Upper lobe of left lung (tissue), 4 donors: ENCODE results near the gene MEGF11.

Experiments
- EP300 ChIP-seq, 4 donors: sonication (generic); formaldehyde crosslinking; IDR thresholded peaks; one replicate each; pipeline ENCODE4 v1.5.1; 2017; ENCODE audit warnings: antibody characterized with exemption in 4 of 4, control low read depth in 2 of 4
- POLR2A ChIP-seq, 4 donors: fragments of 450-650 bp; IDR thresholded peaks; one replicate each; pipeline ENCODE4 v1.5.1; 2016 to 2017; ENCODE audit warnings: antibody characterized with exemption in 4 of 4, mild to moderate bottlenecking in 2 of 4
- POLR2AphosphoS5 ChIP-seq, 2 donors: sonication (generic); formaldehyde crosslinking; IDR thresholded peaks; one replicate each; pipeline ENCODE4 v1.5.1; 2017; ENCODE audit warnings: antibody characterized with exemption in 2 of 2
- TF ChIP-seq, protein P1 (sequence below), 6 experiments: fragments of 450-650 bp in 4 of 6; fragments of 200-600 bp in 2 of 6; sonication (generic) in 2 of 6; IDR thresholded peaks; one replicate each; pipeline ENCODE4 v1.5.1; 2016 to 2019; ENCODE audit warnings: antibody characterized with exemption in 6 of 6

GRCh38 chr15:66107070-66107469 is 146.5 kb downstream of the MEGF11 start:
- TF ChIP-seq POLR2A (IDR thresholded peaks at IDR 0.05) (no peak), EP300 (IDR thresholded peaks at IDR 0.05) (no peak), POLR2AphosphoS5 (IDR thresholded peaks at IDR 0.05) (no peak)
- TF ChIP-seq, protein P1, sequence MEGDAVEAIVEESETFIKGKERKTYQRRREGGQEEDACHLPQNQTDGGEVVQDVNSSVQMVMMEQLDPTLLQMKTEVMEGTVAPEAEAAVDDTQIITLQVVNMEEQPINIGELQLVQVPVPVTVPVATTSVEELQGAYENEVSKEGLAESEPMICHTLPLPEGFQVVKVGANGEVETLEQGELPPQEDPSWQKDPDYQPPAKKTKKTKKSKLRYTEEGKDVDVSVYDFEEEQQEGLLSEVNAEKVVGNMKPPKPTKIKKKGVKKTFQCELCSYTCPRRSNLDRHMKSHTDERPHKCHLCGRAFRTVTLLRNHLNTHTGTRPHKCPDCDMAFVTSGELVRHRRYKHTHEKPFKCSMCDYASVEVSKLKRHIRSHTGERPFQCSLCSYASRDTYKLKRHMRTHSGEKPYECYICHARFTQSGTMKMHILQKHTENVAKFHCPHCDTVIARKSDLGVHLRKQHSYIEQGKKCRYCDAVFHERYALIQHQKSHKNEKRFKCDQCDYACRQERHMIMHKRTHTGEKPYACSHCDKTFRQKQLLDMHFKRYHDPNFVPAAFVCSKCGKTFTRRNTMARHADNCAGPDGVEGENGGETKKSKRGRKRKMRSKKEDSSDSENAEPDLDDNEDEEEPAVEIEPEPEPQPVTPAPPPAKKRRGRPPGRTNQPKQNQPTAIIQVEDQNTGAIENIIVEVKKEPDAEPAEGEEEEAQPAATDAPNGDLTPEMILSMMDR (IDR thresholded peaks at IDR 0.05): no peak
